ENCODE results near the gene PPP1R14D.

- TF ChIP-seq CTCF (IDR thresholded peaks at IDR 0.05) (no peak), POLR2A (IDR thresholded peaks at IDR 0.05) (no peak), EP300 (IDR thresholded peaks at IDR 0.05) (no peak)
Measured at GRCh38 chr15:40858706-40859105, 30.2 kb upstream of the PPP1R14D start.

All from ovary (tissue), 3 donors.